Measurements from ENCODE around the gene PABPN1L.
A peak's percentile ranks its signal among the peaks of the same experiment; 100 is the strongest.

Gene PABPN1L

DNA sequence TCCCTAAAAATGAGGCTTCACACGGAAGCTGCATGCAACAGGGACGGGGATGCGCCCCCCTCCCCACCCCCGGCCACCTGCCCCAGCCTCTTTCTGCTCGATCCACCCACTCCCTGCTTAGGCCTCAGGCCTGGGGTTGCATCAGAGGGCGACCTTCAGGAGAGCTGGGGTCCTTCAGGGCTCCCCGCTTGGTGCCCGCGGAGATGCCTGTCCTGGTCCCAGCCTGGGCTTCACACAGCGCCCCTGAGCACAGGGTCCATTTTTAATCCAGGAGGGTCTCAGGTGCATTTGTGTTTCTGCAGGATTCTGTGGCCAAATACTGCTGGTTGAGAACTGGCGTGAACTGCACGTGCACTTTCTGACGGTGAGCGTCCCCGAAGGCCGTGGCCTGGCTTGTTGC is 47.3 kb downstream of the PABPN1L start:
- Histone ChIP-seq H3K27ac (no peak overlapping the region), H3K27me3 (replicated peaks) (no peaks in the 10 kb centered on the region), H3K4me3 (ENCODE audit: low read depth, low read length) (no peak overlapping the region), H3K36me3 (replicated peaks) (no peaks in the 10 kb centered on the region)
- in situ Hi-C loops (cut with HindIII; ENCODE audit: low pct_ligation_motif_present, low sequenced_read_pairs), result no loop called here
- TF ChIP-seq CTCF (IDR thresholded peaks at IDR 0.05; ENCODE audit: low read depth, low read length, missing control alignments), result no peak
- no peak for DNase-seq

- no peak for TF ChIP-seq CTCF (IDR thresholded peaks at IDR 0.05; ENCODE audit: low read depth, low read length, missing control alignments)
- no peak for DNase-seq
- Histone ChIP-seq H3K27ac (no peak overlapping the region), H3K4me3 (ENCODE audit: low read depth, low read length) (no peak overlapping the region), H3K36me3 (replicated peaks) (no peaks in the 10 kb centered on the region), H3K27me3 (replicated peaks) (no peaks in the 10 kb centered on the region)
- in situ Hi-C loops (cut with HindIII; ENCODE audit: low pct_ligation_motif_present, low sequenced_read_pairs), result no loop called here
Measured at GRCh38 chr16:88818575-88818874, 47.9 kb downstream of the PABPN1L start.

DNA sequence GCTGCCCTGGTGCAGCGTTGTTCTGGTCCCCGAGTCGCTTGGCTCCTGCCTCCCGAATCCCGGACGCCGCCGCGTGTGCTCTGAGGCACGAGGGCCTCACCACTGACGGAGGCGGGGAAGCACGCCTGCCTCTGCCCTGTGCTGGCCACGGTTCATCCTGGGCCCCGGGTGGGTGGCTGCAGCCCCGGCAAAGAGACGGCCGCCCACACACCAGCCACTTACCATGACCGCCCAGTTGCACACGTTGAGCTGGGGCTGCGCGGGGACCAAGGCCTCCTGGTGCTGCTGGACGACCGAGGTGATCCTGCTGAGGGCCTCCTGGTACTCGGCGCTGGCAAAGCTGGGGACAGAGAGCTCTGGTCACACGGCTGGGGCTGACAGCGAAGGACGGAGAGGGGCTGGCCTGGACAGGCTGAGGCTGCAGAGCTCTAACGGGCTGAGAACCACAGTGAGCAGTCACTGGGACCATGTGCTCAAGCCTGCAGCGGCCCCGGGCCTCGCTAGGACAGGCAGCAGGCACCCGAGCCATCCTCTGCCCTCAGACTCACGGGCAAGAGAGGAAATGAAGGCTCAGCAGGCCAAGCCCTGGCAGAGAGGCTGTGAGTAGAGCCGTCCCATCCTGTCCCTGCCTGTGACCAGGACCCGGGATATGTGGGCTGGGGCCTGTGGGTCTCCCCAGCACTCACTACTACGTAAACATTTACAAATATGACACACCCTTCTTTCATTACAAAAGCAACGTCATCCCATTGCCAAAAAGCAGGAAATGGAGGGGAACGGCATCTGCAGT is 48.5 kb downstream of the PABPN1L start:
- peak; percentile 8 for DNase-seq
- no peaks in the 10 kb centered on the region for H3K36me3 ChIP-seq (replicated peaks)
- no peak for TF ChIP-seq CTCF (IDR thresholded peaks at IDR 0.05; ENCODE audit: low read depth, low read length, missing control alignments)
- no peak overlapping the region for H3K27ac ChIP-seq
- H3K4me3 ChIP-seq (ENCODE audit: low read depth, low read length), result no peak overlapping the region
- H3K27me3 ChIP-seq (replicated peaks), result no peaks in the 10 kb centered on the region
- in situ Hi-C loops (cut with HindIII; ENCODE audit: low pct_ligation_motif_present, low sequenced_read_pairs), result no loop called here

- no peaks in the 10 kb centered on the region for H3K36me3 ChIP-seq (replicated peaks)
- H3K27me3 ChIP-seq (replicated peaks), result no peaks in the 10 kb centered on the region
- in situ Hi-C loops (cut with HindIII; ENCODE audit: low pct_ligation_motif_present, low sequenced_read_pairs), result no loop called here
- H3K4me3 ChIP-seq (ENCODE audit: low read depth, low read length), result no peak overlapping the region
- DNase-seq, result no peak
- TF ChIP-seq CTCF (IDR thresholded peaks at IDR 0.05; ENCODE audit: low read depth, low read length, missing control alignments), result no peak
- H3K27ac ChIP-seq, result no peak overlapping the region
Measured at GRCh38 chr16:88816736-88817535, 49.5 kb downstream of the PABPN1L start.

GRCh38 chr16:88815901-88816589 is 50.4 kb downstream of the PABPN1L start:
- Histone ChIP-seq H3K4me3 (ENCODE audit: low read depth, low read length) (no peak overlapping the region), H3K27me3 (replicated peaks) (no peaks in the 10 kb centered on the region), H3K36me3 (replicated peaks) (no peaks in the 10 kb centered on the region), H3K27ac (no peak overlapping the region)
- in situ Hi-C loops (cut with HindIII; ENCODE audit: low pct_ligation_motif_present, low sequenced_read_pairs), result no loop called here
- no peak for DNase-seq
- TF ChIP-seq CTCF (IDR thresholded peaks at IDR 0.05; ENCODE audit: low read depth, low read length, missing control alignments), result peak; percentile 83

Measured in brain microvascular endothelial cell (primary cell).